Activated CD8-positive, alpha-beta memory T cell treated with anti-CD3 and anti-CD28 coated beads, Interleukin-2, amount 50 U/mL, for 4 hours (primary cell): Measurements from ENCODE around the gene FAM193B.
"Not testable (repeated sequence)": the region's sequence is repeated elsewhere in the genome, so short reads cannot be mapped to it uniquely, and the experiment has no call there.

Experiments used
- DNase-seq: peaks from one replicate; pipeline ENCODE4 v3.0.0-alpha.2; 2020

Gene FAM193B

GRCh38 chr5:177497292-177498012 is 56.9 kb downstream of the FAM193B start, which contains the start of gene PDLIM7:
TSS of gene PDLIM7 (minus strand) at chr5:177497604. CDS start at chr5:177496512, 1,092 bp downstream.
- peak; percentile 94 for DNase-seq

- no peak for DNase-seq
These were observed 57.6 kb downstream of the FAM193B start for GRCh38 chr5:177496727-177497291.

- DNase-seq, result no peak
These were observed 58.2 kb downstream of the FAM193B start for GRCh38 chr5:177496070-177496726.

- DNase-seq, result no peak
These were observed 58.9 kb downstream of the FAM193B start for GRCh38 chr5:177495243-177496060.

- DNase-seq, result peak; percentile 43
These were observed 59.8 kb downstream of the FAM193B start for GRCh38 chr5:177494346-177495195.

- DNase-seq, result no peak
These were observed 60.5 kb downstream of the FAM193B start for GRCh38 chr5:177493795-177494345.

- DNase-seq, result no peak
These were observed 61.5 kb downstream of the FAM193B start for GRCh38 chr5:177492841-177493240.

- DNase-seq, result no peak
These were observed 62.2 kb downstream of the FAM193B start for GRCh38 chr5:177491983-177492746.

GRCh38 chr5:177491429-177491945 is 62.9 kb downstream of the FAM193B start:
- DNase-seq, result no peak

- no peak for DNase-seq
These were observed 63.4 kb downstream of the FAM193B start for GRCh38 chr5:177490992-177491391.

GRCh38 chr5:177490311-177490991 is 63.9 kb downstream of the FAM193B start:
- DNase-seq, result no peak

GRCh38 chr5:177489119-177489716 is 65.1 kb downstream of the FAM193B start:
- DNase-seq, result no peak

- DNase-seq, result no peak
These were observed 66.4 kb downstream of the FAM193B start for GRCh38 chr5:177487975-177488374.

GRCh38 chr5:177487144-177487543 is 67.2 kb downstream of the FAM193B start:
- no peak for DNase-seq

- DNase-seq, result no peak
These were observed 68.1 kb downstream of the FAM193B start for GRCh38 chr5:177486256-177486655.

GRCh38 chr5:177485753-177486152 is 68.6 kb downstream of the FAM193B start:
- DNase-seq, result not testable (repeated sequence)

- DNase-seq, result no peak
These were observed 69.3 kb downstream of the FAM193B start for GRCh38 chr5:177484902-177485549.

- no peak for DNase-seq
These were observed 70.1 kb downstream of the FAM193B start for GRCh38 chr5:177483994-177484901.
